ENCODE results near the gene MYCBP2.

MYCBP2 gene

DNA sequence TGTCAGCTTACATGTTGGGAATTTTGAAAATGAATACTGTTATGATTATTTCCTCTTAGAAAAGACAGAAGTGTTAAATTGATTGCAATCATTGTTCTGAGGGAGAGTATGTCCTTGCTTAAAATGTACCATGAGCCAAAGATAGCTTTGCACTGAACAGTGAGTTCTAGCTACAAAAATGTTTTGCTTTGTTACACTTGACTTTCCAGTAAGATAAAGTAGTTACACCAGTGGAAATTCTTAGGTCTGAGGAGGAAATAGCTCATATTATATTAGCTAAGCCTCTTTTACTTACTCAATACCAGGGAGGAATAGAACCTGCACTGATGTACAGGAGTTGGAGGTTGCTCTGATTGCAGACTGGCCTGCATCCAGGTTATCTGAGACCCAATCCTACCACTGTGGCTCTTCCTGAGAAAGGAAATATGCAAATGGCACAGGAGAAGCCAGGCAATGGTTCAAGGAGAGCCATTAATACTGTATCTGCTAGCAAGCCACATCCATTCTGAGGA, 246.9 kb downstream of the MYCBP2 start:
- TF ChIP-seq GATA3 (IDR thresholded peaks at IDR 0.05; ENCODE audit: low read depth, low read length) (no peak), GATA2 (IDR thresholded peaks at IDR 0.05; ENCODE audit: low read depth, low read length) (no peak)

DNA sequence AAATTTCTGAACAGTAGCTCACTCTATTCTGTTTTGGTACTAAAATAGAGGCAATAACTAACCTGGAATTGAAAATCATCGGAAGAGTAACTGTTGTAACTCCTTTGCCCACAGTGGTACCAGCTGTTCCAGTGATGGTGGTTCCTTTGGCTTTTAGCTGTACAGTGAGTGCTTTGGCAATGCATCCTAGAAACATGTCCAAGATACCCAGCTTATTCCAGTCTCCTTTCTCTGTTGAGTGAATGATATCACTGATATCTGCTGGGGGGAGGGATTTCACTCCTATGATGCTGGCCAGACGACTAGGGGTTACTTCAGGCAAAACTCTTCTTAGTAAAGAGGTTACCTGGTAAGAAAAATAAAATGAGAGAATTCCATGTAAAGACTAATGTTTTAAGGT, 259.4 kb downstream of the MYCBP2 start:
- TF ChIP-seq GATA2 (IDR thresholded peaks at IDR 0.05; ENCODE audit: low read depth, low read length) (no peak), GATA3 (IDR thresholded peaks at IDR 0.05; ENCODE audit: low read depth, low read length) (no peak)

DNA sequence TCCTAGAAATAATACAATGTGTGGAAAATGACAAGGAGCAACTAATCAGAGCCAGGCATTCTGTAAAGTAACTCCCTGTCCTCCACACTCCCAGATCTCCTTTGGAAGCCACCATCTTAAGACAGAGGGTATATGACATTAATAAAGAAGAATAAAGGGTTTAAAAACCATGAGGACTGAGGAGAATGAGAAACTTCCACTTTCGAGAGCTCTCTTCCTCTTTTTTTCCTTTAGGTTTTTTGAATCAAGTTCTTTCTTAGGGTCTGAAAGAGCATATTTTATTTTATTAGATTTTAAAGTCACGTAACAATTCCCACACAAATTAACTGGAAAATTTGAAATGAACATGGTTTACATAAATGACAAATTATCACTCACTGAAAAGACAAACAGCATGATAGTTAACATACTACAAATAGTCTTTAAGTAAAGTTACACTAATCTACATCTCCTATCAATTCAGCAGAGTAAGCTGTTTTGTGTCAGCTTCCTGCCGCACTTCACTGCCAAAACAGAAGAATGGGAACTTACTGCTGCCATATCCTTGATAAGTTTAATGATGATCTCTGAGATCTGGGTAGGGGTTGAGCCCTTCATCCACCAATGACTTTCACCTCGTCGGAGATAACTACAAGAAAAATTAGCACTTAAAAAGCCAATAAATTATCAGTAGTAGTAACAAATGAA, 261.3 kb downstream of the MYCBP2 start:
- TF ChIP-seq GATA2 (IDR thresholded peaks at IDR 0.05; ENCODE audit: low read depth, low read length) (no peak), GATA3 (IDR thresholded peaks at IDR 0.05; ENCODE audit: low read depth, low read length) (no peak)

DNA sequence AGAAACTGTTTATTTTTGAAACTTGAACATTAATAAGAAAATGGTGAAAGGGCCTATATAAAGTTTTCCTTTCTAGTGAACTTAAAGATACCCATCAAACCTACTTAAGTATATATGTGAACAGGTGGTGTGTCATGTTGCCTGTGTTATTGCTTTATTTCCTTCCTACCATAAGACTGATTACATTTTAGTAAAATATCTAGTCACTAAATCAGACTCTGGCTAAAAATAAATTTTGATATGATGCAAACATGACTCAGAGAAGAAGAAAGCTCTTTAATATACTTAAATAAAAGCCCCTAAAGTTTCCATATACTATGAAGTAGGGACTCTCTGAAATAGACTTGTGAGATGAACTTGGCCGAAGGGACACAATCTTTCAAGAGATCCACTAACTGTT, 264.8 kb downstream of the MYCBP2 start:
- TF ChIP-seq GATA2 (IDR thresholded peaks at IDR 0.05; ENCODE audit: low read depth, low read length) (no peak), GATA3 (IDR thresholded peaks at IDR 0.05; ENCODE audit: low read depth, low read length) (no peak)

DNA sequence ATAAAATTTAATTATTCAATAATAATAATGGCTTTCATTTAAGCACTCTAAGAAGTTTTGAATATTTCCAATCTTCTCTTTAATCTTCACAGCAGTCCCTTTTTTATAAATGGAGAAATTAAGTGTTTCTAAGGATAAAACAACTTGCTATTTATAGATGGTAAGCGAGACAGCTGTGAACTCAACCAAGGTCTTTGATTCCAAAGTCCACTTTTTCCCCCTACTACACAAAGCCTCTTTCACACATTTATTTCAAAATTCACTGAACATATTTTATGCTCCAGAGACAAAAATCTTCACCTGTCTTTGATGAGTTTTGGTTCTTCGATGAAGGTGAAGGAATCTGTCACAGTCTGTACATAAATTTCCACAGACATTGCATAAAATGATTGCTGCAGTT, 265.5 kb downstream of the MYCBP2 start:
- TF ChIP-seq GATA2 (IDR thresholded peaks at IDR 0.05; ENCODE audit: low read depth, low read length): no peak
- no peak for TF ChIP-seq GATA3 (IDR thresholded peaks at IDR 0.05; ENCODE audit: low read depth, low read length)

DNA sequence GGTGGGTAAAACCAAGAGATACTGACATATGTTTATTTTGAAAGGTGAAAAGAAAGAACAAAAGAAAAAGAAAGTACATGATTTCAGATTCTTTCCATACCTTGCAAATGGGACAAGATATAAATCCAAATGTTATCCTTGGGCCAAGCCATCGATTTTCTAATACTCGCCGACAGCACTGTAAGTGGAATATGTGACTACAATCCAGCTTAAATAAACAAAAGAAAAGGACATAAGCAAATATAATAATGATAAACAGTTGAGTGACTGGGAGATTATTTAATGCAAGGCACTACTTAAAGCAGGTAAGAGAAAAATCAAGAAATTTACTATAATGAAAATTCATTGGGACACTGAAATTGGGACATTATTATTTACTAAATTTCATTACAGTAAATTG, 270.0 kb downstream of the MYCBP2 start:
- TF ChIP-seq GATA3 (IDR thresholded peaks at IDR 0.05; ENCODE audit: low read depth, low read length) (no peak), GATA2 (IDR thresholded peaks at IDR 0.05; ENCODE audit: low read depth, low read length) (no peak)

DNA sequence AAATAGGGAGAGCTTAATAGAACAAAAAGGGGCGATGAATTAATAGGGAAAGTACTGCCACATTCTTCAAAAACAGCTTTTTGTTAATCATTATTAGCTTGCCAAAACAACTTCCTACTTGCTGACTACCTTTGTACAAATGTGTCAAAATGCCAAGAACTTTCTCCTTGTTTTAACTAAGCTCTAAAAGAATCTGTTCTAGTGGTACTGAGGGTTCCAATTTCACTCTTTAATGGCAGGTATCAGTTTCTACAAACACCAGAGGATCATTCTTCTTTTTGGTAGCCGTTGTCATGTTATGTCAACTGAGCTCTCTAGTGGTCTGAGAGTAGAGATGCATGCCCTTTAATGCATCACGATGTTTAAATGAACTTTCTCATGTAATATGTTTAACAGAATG, 270.5 kb downstream of the MYCBP2 start:
- no peak for TF ChIP-seq GATA2 (IDR thresholded peaks at IDR 0.05; ENCODE audit: low read depth, low read length)
- TF ChIP-seq GATA3 (IDR thresholded peaks at IDR 0.05; ENCODE audit: low read depth, low read length): no peak

DNA sequence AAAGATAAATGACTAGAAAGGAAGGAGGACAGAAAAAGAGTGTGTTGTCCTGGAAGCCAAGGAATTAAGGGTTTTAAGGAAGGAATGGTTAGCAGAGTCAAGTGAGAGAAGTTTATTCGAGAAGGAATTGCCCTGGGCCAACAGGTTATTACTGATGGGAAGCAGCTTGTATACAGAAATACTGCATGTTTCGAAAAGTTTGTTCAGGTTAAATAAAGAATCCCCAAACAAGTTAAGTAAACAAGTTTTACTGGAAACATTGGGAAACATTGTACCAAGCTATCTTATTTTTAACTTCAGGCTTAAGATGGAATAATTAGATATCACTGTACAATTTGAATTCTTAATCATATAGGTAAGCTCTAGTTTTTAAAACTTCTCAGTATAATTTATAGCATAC, 271.7 kb downstream of the MYCBP2 start:
- TF ChIP-seq GATA3 (IDR thresholded peaks at IDR 0.05; ENCODE audit: low read depth, low read length) (no peak), GATA2 (IDR thresholded peaks at IDR 0.05; ENCODE audit: low read depth, low read length) (no peak)

DNA sequence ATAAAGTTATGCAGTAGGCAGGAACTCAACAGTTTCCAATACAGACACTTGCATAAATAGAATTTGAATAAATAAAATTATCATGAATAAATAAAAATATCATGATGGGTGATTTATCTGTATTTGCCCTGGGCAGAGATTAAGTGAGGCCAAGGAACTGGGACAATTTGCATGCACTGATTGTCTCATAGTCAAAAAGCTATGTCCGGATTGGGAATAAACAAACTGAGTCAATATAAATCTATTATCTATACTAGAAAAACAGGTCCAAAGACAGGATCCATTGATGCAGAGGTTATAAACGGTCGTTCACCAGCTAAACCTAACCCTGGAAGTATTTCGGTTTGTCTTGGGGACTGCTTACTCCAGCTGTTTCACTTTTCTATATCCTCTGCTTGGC, 273.7 kb downstream of the MYCBP2 start:
- TF ChIP-seq GATA2 (IDR thresholded peaks at IDR 0.05; ENCODE audit: low read depth, low read length): no peak
- no peak for TF ChIP-seq GATA3 (IDR thresholded peaks at IDR 0.05; ENCODE audit: low read depth, low read length)

DNA sequence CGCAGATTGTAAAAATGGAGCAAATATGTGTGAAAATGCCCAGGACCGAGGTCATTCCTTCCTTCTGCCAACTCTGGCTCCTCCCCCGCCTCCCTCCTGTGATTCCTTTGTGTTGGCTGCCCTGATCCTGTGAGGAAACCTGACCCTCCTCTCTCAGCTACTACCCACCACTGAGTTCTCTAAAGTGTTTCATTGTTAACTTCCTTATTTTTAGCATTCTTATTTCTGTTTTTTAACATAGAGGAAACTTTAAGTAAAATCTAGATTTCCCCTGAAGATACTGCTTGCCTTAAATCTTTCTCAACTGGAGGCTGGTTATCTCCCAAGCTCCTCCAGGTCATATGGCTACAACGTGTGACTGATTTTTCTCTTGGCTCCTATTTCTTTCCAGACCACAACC, 278.2 kb downstream of the MYCBP2 start:
- TF ChIP-seq GATA3 (IDR thresholded peaks at IDR 0.05; ENCODE audit: low read depth, low read length): no peak
- TF ChIP-seq GATA2 (IDR thresholded peaks at IDR 0.05; ENCODE audit: low read depth, low read length): no peak

DNA sequence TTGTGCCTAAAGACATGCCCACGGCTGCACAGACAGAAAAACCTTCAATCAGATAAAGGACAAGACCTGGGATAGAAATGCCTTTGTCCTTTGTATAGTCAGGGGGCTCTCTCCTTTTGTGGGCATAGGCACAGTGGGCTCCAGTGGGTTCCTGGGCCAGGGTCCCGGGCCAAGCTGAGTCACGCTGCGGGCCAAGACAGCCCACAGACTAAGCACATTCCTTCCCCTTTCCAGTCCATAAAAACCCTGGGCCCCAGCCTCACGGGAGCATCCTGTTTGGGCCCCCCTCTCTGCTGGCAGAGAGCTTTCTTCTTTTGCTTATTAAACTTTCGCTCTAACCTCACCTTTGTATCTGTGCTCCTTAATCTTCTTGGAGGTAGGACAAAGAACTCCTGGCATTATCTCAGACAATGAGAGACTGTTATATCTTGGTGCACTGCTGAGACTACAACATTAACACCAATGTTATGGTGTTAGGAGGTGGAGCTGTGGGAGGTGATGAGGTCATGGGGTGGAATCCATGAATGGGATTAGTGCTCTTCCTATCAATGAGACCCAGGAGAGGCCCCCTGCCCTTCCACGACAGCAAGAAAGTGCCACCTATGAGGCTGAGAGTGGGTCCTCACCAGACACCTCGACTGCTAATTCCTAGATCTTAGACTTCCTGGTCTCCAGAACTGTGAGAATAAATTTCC, 279.1 kb downstream of the MYCBP2 start:
- TF ChIP-seq GATA3 (IDR thresholded peaks at IDR 0.05; ENCODE audit: low read depth, low read length): no peak
- no peak for TF ChIP-seq GATA2 (IDR thresholded peaks at IDR 0.05; ENCODE audit: low read depth, low read length)

DNA sequence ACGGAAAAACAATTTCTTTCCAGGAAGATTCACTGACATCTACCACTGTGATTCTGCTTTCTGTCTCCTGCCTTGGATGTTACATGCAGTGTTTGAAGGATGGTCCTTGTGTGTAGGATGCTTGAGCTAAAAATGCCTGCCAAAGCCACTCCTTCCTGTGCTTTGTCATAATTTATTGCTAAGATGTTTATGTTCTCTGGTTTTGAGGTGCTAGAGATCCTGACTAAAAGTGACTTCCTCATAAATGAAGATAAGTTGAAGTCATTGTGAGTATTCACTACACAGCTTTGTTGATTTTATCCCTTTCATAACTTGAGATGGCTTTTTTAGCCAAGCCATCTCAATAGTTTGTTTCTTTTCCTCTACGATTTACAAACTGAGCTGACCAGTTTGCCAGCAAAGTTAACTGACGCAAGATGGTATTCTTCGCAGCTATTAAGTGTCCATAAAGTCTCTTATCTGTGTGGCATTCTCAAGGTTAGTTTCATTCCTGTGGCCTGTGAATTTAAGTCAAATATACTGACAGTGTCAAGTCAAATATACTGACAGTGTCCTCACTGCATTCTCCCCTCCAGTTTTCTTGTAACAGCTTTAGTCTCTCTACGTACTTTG, 284.2 kb downstream of the MYCBP2 start:
- TF ChIP-seq GATA3 (IDR thresholded peaks at IDR 0.05; ENCODE audit: low read depth, low read length): no peak
- no peak for TF ChIP-seq GATA2 (IDR thresholded peaks at IDR 0.05; ENCODE audit: low read depth, low read length)

DNA sequence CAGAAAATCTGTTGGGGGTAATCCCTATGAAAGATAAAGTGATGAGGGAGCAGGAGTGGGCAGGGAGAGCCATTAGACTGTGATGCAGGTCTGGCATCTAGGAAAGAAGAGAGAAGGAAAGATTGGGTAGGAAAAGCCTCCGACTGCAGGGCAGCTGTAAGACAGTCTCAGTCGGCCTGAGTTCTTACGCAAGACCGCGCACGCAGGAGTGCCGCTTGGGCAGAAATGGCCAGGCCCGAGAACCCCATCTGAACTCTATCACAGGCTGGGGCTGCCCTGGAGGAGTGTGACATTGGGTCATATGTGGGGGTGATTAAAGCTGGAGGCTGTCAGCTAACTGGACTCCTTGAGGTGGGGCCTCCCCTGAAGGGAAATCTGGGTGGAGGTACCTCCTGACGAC, 286.1 kb downstream of the MYCBP2 start:
- TF ChIP-seq GATA3 (IDR thresholded peaks at IDR 0.05; ENCODE audit: low read depth, low read length): no peak
- TF ChIP-seq GATA2 (IDR thresholded peaks at IDR 0.05; ENCODE audit: low read depth, low read length): no peak

DNA sequence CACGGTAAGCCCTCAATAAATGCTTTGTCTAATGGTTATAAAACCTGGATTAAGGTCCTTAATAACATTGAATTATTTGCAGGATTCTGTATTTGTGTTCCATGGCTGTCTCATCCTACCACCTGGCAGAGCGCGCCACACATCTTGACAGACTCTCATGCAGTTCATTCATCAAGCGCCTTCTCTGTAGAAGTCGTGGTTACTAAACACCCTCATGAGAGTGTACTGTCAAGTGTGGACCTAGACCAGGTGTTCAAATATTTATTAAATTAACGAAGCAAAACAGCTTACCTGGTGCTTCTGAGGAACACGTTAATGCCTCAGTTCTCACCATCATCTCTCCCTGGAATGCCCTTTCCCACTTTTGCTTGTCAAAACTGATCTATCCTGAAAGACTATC, 286.8 kb downstream of the MYCBP2 start:
- TF ChIP-seq GATA3 (IDR thresholded peaks at IDR 0.05; ENCODE audit: low read depth, low read length): no peak
- no peak for TF ChIP-seq GATA2 (IDR thresholded peaks at IDR 0.05; ENCODE audit: low read depth, low read length)
